ENCODE data around the gene C16orf92. TPM values are rescaled to one million over a fixed set of nuclear protein-coding genes. Genes with fewer than 3 reads are reported as not detected.

C16orf92 gene
- total RNA-seq, 2 donors from 2014 or later, result not detected

GRCh38 chr16:29982560-29983419 is 40.2 kb upstream of the C16orf92 start:
- no peaks in the 10 kb centered on the region for H3K4me1 ChIP-seq (replicated peaks)
- H3K27me3 ChIP-seq (replicated peaks; ENCODE audit: insufficient read depth), result no peaks in the 10 kb centered on the region
- intact Hi-C loops (cut with DNase I), result no loop called here
- DNase-seq (ENCODE audit: low spot score), result no peak
- H3K4me3 ChIP-seq, result no peak overlapping the region
- peaks cover 46 to 68% of the 10 kb centered on the region in 2 donors for H3K36me3 ChIP-seq
- no peak for TF ChIP-seq POLR2A (IDR thresholded peaks at IDR 0.05)
- no peak for TF ChIP-seq CTCF (IDR thresholded peaks at IDR 0.05)
- no peak for TF ChIP-seq POLR2AphosphoS5 (IDR thresholded peaks at IDR 0.05)
- H3K27ac ChIP-seq, result no peak overlapping the region
- H3K9me3 ChIP-seq, result no peaks in the 10 kb centered on the region
- 86% methylated on average over 24 of the region's 24 CpGs for WGBS

- DNase-seq (ENCODE audit: low spot score), result no peak
- no peaks in the 10 kb centered on the region for H3K4me1 ChIP-seq (replicated peaks)
- intact Hi-C loops (cut with DNase I), result no loop called here
- WGBS, result 82% methylated on average over 12 of the region's 12 CpGs
- no peaks in the 10 kb centered on the region for H3K27me3 ChIP-seq (replicated peaks; ENCODE audit: insufficient read depth)
- H3K27ac ChIP-seq, result no peak overlapping the region
- H3K4me3 ChIP-seq, result no peak overlapping the region
- TF ChIP-seq CTCF (IDR thresholded peaks at IDR 0.05), result no peak
- TF ChIP-seq POLR2AphosphoS5 (IDR thresholded peaks at IDR 0.05), result no peak
- no peak for TF ChIP-seq POLR2A (IDR thresholded peaks at IDR 0.05)
- H3K9me3 ChIP-seq, result no peaks in the 10 kb centered on the region
- H3K36me3 ChIP-seq, result peaks cover 43 to 67% of the 10 kb centered on the region in 2 donors
Measured at GRCh38 chr16:29983420-29984136, 39.4 kb upstream of the C16orf92 start.

- Histone ChIP-seq H3K4me3 (no peak overlapping the region), H3K36me3 (peaks cover 43 to 60% of the 10 kb centered on the region in 2 donors), H3K4me1 (replicated peaks) (no peaks in the 10 kb centered on the region), H3K27ac (no peak overlapping the region), H3K27me3 (replicated peaks; ENCODE audit: insufficient read depth) (no peaks in the 10 kb centered on the region), H3K9me3 (no peaks in the 10 kb centered on the region)
- DNase-seq (ENCODE audit: low spot score), result no peak
- intact Hi-C loops (cut with DNase I), result no loop called here
- 78% methylated on average over 6 of the region's 6 CpGs for WGBS
- TF ChIP-seq POLR2A (IDR thresholded peaks at IDR 0.05) (no peak), POLR2AphosphoS5 (IDR thresholded peaks at IDR 0.05) (no peak), CTCF (IDR thresholded peaks at IDR 0.05) (no peak)
Measured at GRCh38 chr16:29984137-29984763, 38.7 kb upstream of the C16orf92 start.

GRCh38 chr16:29984764-29985147 is 38.2 kb upstream of the C16orf92 start:
- Histone ChIP-seq H3K27me3 (replicated peaks; ENCODE audit: insufficient read depth) (no peaks in the 10 kb centered on the region), H3K4me1 (replicated peaks) (no peaks in the 10 kb centered on the region), H3K27ac (no peak overlapping the region), H3K36me3 (peaks cover 43 to 59% of the 10 kb centered on the region in 2 donors), H3K9me3 (no peaks in the 10 kb centered on the region), H3K4me3 (no peak overlapping the region)
- WGBS, result 91% methylated on average over 5 of the region's 5 CpGs
- DNase-seq (ENCODE audit: low spot score), result no peak
- intact Hi-C loops (cut with DNase I), result no loop called here
- no peak for TF ChIP-seq POLR2AphosphoS5 (IDR thresholded peaks at IDR 0.05)
- TF ChIP-seq POLR2A (IDR thresholded peaks at IDR 0.05), result no peak
- no peak for TF ChIP-seq CTCF (IDR thresholded peaks at IDR 0.05)
